H9 (cell line): ENCODE results near the gene NALCN. TPM values are rescaled to one million over a fixed set of nuclear protein-coding genes. Genes with fewer than 3 reads are reported as not detected.
A peak's percentile ranks its signal among the peaks of the same experiment; 100 is the strongest.

Source experiments
- DNase-seq: peaks from one replicate; pipeline ENCODE4 v3.0.0-alpha.2; 2017
- H2AFZ ChIP-seq: one replicate; pipeline ENCODE4 v1.6.1; 2013; ENCODE audit warnings: mild to moderate bottlenecking, low read length, control low read depth, moderate library complexity
- H2AK5ac ChIP-seq: 2 replicates; pipeline ENCODE4 v1.6.1; 2013; ENCODE audit warnings: low read length, control low read depth, mixed read lengths; ENCODE audit not compliant: insufficient read length
- H2BK120ac ChIP-seq: one replicate; pipeline ENCODE4 v1.6.1; 2013; ENCODE audit warnings: low read depth, mild to moderate bottlenecking, low read length, control low read depth, inconsistent platforms; ENCODE audit not compliant: poor library complexity, severe bottlenecking
- H2BK12ac ChIP-seq: 2 replicates; pipeline ENCODE4 v1.6.1; 2013; ENCODE audit warnings: low read length, control low read depth, mixed read lengths, low read depth; ENCODE audit not compliant: insufficient read length
- H2BK15ac ChIP-seq: 2 replicates; pipeline ENCODE4 v1.6.1; 2013; ENCODE audit warnings: low read depth, low read length, control low read depth
- H2BK20ac ChIP-seq: one replicate; pipeline ENCODE4 v1.6.1; 2013; ENCODE audit warnings: low read depth, mild to moderate bottlenecking, low read length, control low read depth, inconsistent platforms; ENCODE audit not compliant: poor library complexity, severe bottlenecking
- H2BK5ac ChIP-seq: 2 replicates; pipeline ENCODE4 v1.6.1; 2013; ENCODE audit warnings: low read length, control low read depth, mixed read lengths; ENCODE audit not compliant: insufficient read length
- H3K14ac ChIP-seq: 2 replicates; pipeline ENCODE4 v1.6.1; 2013; ENCODE audit warnings: low read length, control low read depth; ENCODE audit not compliant: insufficient read depth
- H3K18ac ChIP-seq: 2 replicates; pipeline ENCODE4 v1.6.1; 2013; ENCODE audit warnings: low read depth, mild to moderate bottlenecking, mixed read lengths, low read length, control low read depth; ENCODE audit not compliant: insufficient read length
- H3K23ac ChIP-seq: 2 replicates; pipeline ENCODE4 v1.6.1; 2013; ENCODE audit warnings: low read length, control low read depth, mixed read lengths, low read depth; ENCODE audit not compliant: insufficient read length
- H3K23me2 ChIP-seq: 2 replicates; pipeline ENCODE4 v1.6.1; 2013; ENCODE audit warnings: low read depth, mild to moderate bottlenecking, mixed read lengths, low read length, control low read depth; ENCODE audit not compliant: insufficient read length, poor library complexity, severe bottlenecking
- H3K27ac ChIP-seq: 2 replicates; pipeline ENCODE4 v1.5.1; 2013; ENCODE audit warnings: low read length, control low read depth, mixed read lengths, low read depth; ENCODE audit not compliant: insufficient read length
- H3K27me3 ChIP-seq: 2 replicates; pipeline ENCODE4 v1.6.1; 2013; ENCODE audit warnings: low read length, control low read depth, inconsistent platforms; ENCODE audit not compliant: insufficient read depth
- H3K4ac ChIP-seq: 2 replicates; pipeline ENCODE4 v1.6.1; 2013; ENCODE audit warnings: low read depth, mild to moderate bottlenecking, control low read depth, inconsistent platforms, low read length, moderate library complexity
- H3K4me1 ChIP-seq: 2 replicates; pipeline ENCODE4 v1.6.1; 2013; ENCODE audit warnings: low read length, control low read depth, inconsistent platforms; ENCODE audit not compliant: insufficient read depth
- H3K4me2 ChIP-seq: 2 replicates; pipeline ENCODE4 v1.6.1; 2013; ENCODE audit warnings: low read length, control low read depth, mixed read lengths; ENCODE audit not compliant: insufficient read length, insufficient read depth
- H3K56ac ChIP-seq: 2 replicates; pipeline ENCODE4 v1.6.1; 2013; ENCODE audit warnings: low read depth, mild to moderate bottlenecking, mixed read lengths, low read length, control low read depth; ENCODE audit not compliant: insufficient read length
- H3K79me1 ChIP-seq: 2 replicates; pipeline ENCODE4 v1.6.1; 2013; ENCODE audit warnings: low read depth, mild to moderate bottlenecking, moderate library complexity, low read length, control low read depth, inconsistent platforms; ENCODE audit not compliant: insufficient read depth, poor library complexity, severe bottlenecking
- H3K79me2 ChIP-seq: 2 replicates; pipeline ENCODE4 v1.6.1; 2013; ENCODE audit warnings: low read length, control low read depth, inconsistent platforms; ENCODE audit not compliant: insufficient read depth
- H3K9ac ChIP-seq: 2 replicates; pipeline ENCODE4 v1.6.1; 2013; ENCODE audit warnings: low read length, control low read depth, mixed read lengths; ENCODE audit not compliant: insufficient read length; ENCODE audit errors: extremely low read depth
- H3K9me3 ChIP-seq: one replicate; pipeline ENCODE4 v1.6.1; 2013; ENCODE audit warnings: low read depth, low read length, inconsistent platforms; ENCODE audit not compliant: control insufficient read depth
- H3T11ph ChIP-seq: one replicate; pipeline ENCODE4 v1.6.1; 2013; ENCODE audit warnings: mild to moderate bottlenecking, low read length, control low read depth, inconsistent platforms
- H4K20me1 ChIP-seq: one replicate; pipeline ENCODE4 v1.6.1; 2013; ENCODE audit not compliant: control insufficient read depth, insufficient read length, insufficient read depth
- H4K5ac ChIP-seq: 2 replicates; pipeline ENCODE4 v1.6.1; 2013; ENCODE audit warnings: low read depth, mild to moderate bottlenecking, mixed read lengths, low read length, control low read depth; ENCODE audit not compliant: insufficient read length
- H4K8ac ChIP-seq: replicated peaks from 2 replicates; pipeline ENCODE4 v1.6.1; 2013; ENCODE audit warnings: low read length, control low read depth, mixed read lengths, low read depth; ENCODE audit not compliant: insufficient read length
- H4K91ac ChIP-seq: 2 replicates; pipeline ENCODE4 v1.6.1; 2013; ENCODE audit warnings: low read depth, mild to moderate bottlenecking, moderate library complexity, mixed read lengths, low read length, control low read depth; ENCODE audit not compliant: insufficient read length
- H3K27ac Mint-ChIP-seq, 3 experiments: 2 replicates in 2 of 3; 3 replicates in 1 of 3; pipeline ENCODE4 v1.8.0; 2020 to 2021; ENCODE audit warnings: mixed read lengths in 3 of 3, mild to moderate bottlenecking in 1 of 3, moderate library complexity in 1 of 3
- H3K27me3 Mint-ChIP-seq: 2 replicates; pipeline ENCODE4 v1.8.0; 2021; ENCODE audit warnings: low read depth, mild to moderate bottlenecking, moderate library complexity, mixed read lengths
- H3K36me3 Mint-ChIP-seq, 3 experiments: 2 replicates in 2 of 3; 3 replicates in 1 of 3; pipeline ENCODE4 v1.8.0; 2020 to 2021; ENCODE audit warnings: low read depth in 3 of 3, mixed read lengths in 3 of 3; ENCODE audit not compliant: insufficient read depth in 1 of 3
- H3K4me1 Mint-ChIP-seq, 2 experiments: 2 replicates each; pipeline ENCODE4 v1.8.0; 2020; ENCODE audit warnings: mixed read lengths in 2 of 2
- H3K4me3 Mint-ChIP-seq, 2 experiments: 2 replicates in 1 of 2; 3 replicates in 1 of 2; pipeline ENCODE4 v1.8.0; 2020 to 2021; ENCODE audit warnings: mild to moderate bottlenecking in 2 of 2, mixed read lengths in 2 of 2, moderate library complexity in 1 of 2
- H3K9me3 Mint-ChIP-seq, 2 experiments: 2 replicates in 1 of 2; 3 replicates in 1 of 2; pipeline ENCODE4 v1.8.0; 2020; ENCODE audit warnings: mild to moderate bottlenecking in 2 of 2, mixed read lengths in 2 of 2, moderate library complexity in 1 of 2
- total RNA-seq: library from RNA; stranded (reverse); gene quantifications from 2 replicates; pipeline ENCODE4 v1.2.1, GENCODE V29; 2021
- TF ChIP-seq, protein P1 (sequence below): fragments of 200-600 bp; sonication (generic); conservative IDR thresholded peaks from 3 replicates; pipeline ENCODE4 v1.8.0; 2021; ENCODE audit warnings: antibody characterized with exemption, mild to moderate bottlenecking

NALCN gene
- total RNA-seq, 1 experiment from 2014 or later: 0.09 TPM

DNA sequence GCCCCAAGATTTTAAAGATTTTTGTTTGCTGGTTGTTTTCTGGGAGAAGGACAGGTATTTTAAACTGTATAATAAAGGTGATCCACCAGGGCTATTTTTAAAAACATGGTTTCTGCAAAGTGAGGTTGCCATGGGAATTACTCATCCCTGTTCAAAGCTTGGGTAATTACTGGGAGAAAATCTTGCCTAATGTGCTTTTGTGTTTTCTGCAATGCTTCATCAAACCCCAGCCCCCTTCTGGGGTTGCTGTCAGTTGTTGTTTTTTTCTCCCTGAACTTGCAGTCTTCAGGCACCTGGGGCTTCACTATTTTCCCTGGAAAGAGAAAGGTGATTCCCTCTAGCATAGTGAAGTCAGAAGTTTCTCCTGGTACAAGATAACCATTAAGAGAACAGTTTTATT, 277.2 kb downstream of the NALCN start:
- H3K79me2 ChIP-seq: no peaks in the 10 kb centered on the region
- no peak overlapping the region for H3K9ac ChIP-seq
- TF ChIP-seq, protein P1, sequence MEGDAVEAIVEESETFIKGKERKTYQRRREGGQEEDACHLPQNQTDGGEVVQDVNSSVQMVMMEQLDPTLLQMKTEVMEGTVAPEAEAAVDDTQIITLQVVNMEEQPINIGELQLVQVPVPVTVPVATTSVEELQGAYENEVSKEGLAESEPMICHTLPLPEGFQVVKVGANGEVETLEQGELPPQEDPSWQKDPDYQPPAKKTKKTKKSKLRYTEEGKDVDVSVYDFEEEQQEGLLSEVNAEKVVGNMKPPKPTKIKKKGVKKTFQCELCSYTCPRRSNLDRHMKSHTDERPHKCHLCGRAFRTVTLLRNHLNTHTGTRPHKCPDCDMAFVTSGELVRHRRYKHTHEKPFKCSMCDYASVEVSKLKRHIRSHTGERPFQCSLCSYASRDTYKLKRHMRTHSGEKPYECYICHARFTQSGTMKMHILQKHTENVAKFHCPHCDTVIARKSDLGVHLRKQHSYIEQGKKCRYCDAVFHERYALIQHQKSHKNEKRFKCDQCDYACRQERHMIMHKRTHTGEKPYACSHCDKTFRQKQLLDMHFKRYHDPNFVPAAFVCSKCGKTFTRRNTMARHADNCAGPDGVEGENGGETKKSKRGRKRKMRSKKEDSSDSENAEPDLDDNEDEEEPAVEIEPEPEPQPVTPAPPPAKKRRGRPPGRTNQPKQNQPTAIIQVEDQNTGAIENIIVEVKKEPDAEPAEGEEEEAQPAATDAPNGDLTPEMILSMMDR: no peak
- no peak overlapping the region for H2AFZ ChIP-seq
- no peak overlapping the region for H3K14ac ChIP-seq
- H3K23me2 ChIP-seq: no peaks in the 10 kb centered on the region
- Mint-ChIP-seq H3K36me3 (peaks cover 0 to 2% (median 0%) of the 10 kb centered on the region in 3 experiments; a peak in 1 of 7 replicates), H3K4me3 (no peak overlapping the region), H3K9me3 (peaks cover 0 to 8% of the 10 kb centered on the region in 2 experiments; a peak in 1 of 5 replicates), H3K27ac (0 out of 7 replicates have a peak overlapping the region, but pooled peaks of 1 of the 3 experiments have one; percentile 79), H3K4me1 (peaks cover 14 to 16% of the 10 kb centered on the region in 2 experiments), H3K27me3 (no peaks in the 10 kb centered on the region; the same call in 1 of the 2 replicates)
- H3K4ac ChIP-seq: no peak overlapping the region
- no peak overlapping the region for H3K18ac ChIP-seq
- H4K5ac ChIP-seq: no peak overlapping the region
- no peak overlapping the region for H2AK5ac ChIP-seq
- H3K23ac ChIP-seq: no peak overlapping the region
- no peak overlapping the region for H3T11ph ChIP-seq
- H2BK20ac ChIP-seq: no peak overlapping the region
- H3K79me1 ChIP-seq: no peaks in the 10 kb centered on the region
- H3K4me2 ChIP-seq: no peak overlapping the region
- H2BK5ac ChIP-seq: no peak overlapping the region
- no peak overlapping the region for H2BK12ac ChIP-seq
- no peak overlapping the region for H2BK15ac ChIP-seq
- no peaks in the 10 kb centered on the region for H4K20me1 ChIP-seq
- H3K9me3 ChIP-seq: no peaks in the 10 kb centered on the region
- no peak overlapping the region for H2BK120ac ChIP-seq
- no peak overlapping the region for H3K56ac ChIP-seq
- H3K27ac ChIP-seq: no peak overlapping the region
- H3K4me1 ChIP-seq: no peaks in the 10 kb centered on the region; the same call in 1 of the 2 replicates
- H3K27me3 ChIP-seq: no peaks in the 10 kb centered on the region
- H4K91ac ChIP-seq: no peak overlapping the region
- DNase-seq: no peak
- H4K8ac ChIP-seq: no peak overlapping the region
